ENCODE measurements around the gene RBMX.
"Not testable (repeated sequence)": the region's sequence is repeated elsewhere in the genome, so short reads cannot be mapped to it uniquely, and the experiment has no call there.

The RBMX gene

DNA sequence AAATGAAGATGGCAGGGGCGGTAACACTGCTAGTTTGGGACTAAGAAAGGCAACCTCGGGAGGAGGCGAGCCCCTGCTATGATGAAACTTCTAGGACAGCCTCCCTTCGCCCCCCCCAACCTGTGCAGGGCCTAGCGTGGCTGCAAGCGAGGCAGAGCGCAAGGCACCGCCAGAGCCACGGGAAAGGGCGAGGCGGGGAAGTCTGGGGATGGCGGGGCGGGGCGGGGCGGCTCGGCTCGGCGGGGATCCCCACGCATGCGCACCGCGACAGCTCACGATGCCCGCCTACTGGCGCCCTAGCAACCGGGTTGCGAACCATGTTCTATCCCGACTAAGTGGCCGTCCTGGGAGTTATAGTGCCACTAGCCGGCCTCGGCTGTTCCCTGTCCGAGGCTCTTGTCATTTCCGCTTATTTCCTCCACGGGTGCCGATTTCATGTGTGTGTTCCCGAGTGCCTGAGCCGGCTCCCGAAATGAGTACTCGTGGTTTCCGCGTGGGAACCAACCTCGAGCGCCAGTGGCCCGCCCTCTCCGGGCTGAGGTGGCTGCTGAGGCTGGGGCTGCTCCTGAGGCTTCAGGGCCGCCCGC, 28.7 kb upstream of the RBMX start:
- peak overlapping the region; percentile 63 to 77 (median 70) for H3K4me3 ChIP-seq
- peaks cover 4 to 16% (median 6%) of the 10 kb centered on the region in 11 experiments; a peak in 18 of 22 replicates for H3K9me3 ChIP-seq (replicated peaks in 1 of 11)
- TF ChIP-seq Cebpa-rat (IDR thresholded peaks at IDR 0.05), result no peak
- peak overlapping the region; percentile 37 to 86 (median 82); a peak in 21 of 22 replicates for H3K27ac ChIP-seq
- H3K9ac ChIP-seq, result peak overlapping the region; percentile 61 to 84 (median 79)
- no peaks in the 10 kb centered on the region for H4K20me1 ChIP-seq
- peak overlapping the region; percentile 70 to 93 (median 85) for H3K4me2 ChIP-seq
- H3K27me3 ChIP-seq, result peaks cover 7 to 42% (median 34%) of the 10 kb centered on the region in 11 experiments; a peak in 19 of 22 replicates
- H3K36me3 ChIP-seq, result no peaks in the 10 kb centered on the region
- H3K4me1 ChIP-seq, result peaks cover 0 to 14% (median 10%) of the 10 kb centered on the region in 10 experiments; a peak in 13 of 20 replicates

DNA sequence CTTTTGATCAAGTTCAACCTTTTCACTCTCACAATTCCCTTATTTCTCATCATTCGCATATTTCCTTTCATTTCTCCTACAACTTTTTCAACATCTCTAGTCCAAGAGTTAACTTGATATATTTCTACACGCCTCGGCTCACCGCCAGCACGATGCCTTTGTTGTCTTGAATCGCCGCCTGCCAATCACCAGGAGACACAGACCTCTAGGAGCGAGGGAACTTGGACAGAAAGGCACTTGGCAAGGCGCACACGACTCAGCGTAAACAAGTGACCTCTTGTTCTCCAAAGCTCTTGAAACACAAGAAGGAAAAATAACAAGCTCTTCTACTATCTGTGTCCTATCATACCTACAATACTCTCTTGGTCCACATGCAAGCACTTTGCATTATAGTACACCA, 27.1 kb upstream of the RBMX start:
- Histone ChIP-seq H3K4me1 (peaks cover 0 to 14% (median 10%) of the 10 kb centered on the region in 10 experiments; a peak in 13 of 20 replicates), H3K27me3 (peaks cover 0 to 48% (median 30%) of the 10 kb centered on the region in 11 experiments; a peak in 17 of 22 replicates), H3K9me3 (replicated peaks in 1 of 11) (peaks cover 5 to 20% (median 14%) of the 10 kb centered on the region in 11 experiments; a peak in 18 of 22 replicates), H3K4me3 (no peak overlapping the region), H3K36me3 (no peaks in the 10 kb centered on the region), H3K4me2 (no peak overlapping the region), H3K9ac (no peak overlapping the region), H3K27ac (no peak overlapping the region), H4K20me1 (no peaks in the 10 kb centered on the region)
- TF ChIP-seq Cebpa-rat (IDR thresholded peaks at IDR 0.05), result no peak

DNA sequence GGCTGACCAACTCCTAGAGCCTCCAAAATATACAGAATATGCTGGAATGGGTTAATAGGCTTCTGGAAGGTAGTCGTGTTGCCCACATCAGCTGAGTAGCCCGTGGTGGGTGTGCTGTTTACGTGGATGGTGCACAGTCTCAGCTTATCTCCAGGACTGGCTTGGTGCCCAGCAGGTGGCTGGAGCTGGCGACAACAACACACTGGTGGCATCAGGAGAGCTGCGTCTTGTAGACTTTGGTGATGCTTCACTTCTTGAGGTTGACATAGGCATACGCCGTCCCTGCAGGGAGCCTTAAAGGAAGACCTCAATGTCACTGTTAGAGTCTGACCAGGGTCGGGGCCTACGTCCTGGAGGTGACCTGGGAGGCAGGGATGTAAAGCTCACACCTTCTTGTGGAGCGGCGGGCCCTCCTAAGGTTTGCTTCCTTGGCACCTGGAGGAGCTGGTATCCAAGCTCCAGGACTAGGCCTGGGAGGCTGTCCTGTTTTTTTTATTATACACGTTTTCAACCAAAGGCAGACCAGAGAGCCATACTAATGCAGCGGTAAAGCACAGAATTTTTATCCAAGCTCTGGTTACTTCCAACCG, 26.5 kb upstream of the RBMX start:
- H3K4me1 ChIP-seq, result peaks cover 0 to 14% (median 10%) of the 10 kb centered on the region in 10 experiments; a peak in 13 of 20 replicates
- no peak overlapping the region for H3K9ac ChIP-seq
- H3K4me3 ChIP-seq, result no peak overlapping the region
- H3K36me3 ChIP-seq, result no peaks in the 10 kb centered on the region
- no peak for TF ChIP-seq Cebpa-rat (IDR thresholded peaks at IDR 0.05)
- H3K9me3 ChIP-seq (replicated peaks in 1 of 11), result peaks cover 5 to 20% (median 14%) of the 10 kb centered on the region in 11 experiments; a peak in 18 of 22 replicates
- H3K4me2 ChIP-seq, result no peak overlapping the region
- peaks cover 0 to 48% (median 26%) of the 10 kb centered on the region in 11 experiments; a peak in 17 of 22 replicates for H3K27me3 ChIP-seq
- no peak overlapping the region for H3K27ac ChIP-seq
- no peaks in the 10 kb centered on the region for H4K20me1 ChIP-seq

DNA sequence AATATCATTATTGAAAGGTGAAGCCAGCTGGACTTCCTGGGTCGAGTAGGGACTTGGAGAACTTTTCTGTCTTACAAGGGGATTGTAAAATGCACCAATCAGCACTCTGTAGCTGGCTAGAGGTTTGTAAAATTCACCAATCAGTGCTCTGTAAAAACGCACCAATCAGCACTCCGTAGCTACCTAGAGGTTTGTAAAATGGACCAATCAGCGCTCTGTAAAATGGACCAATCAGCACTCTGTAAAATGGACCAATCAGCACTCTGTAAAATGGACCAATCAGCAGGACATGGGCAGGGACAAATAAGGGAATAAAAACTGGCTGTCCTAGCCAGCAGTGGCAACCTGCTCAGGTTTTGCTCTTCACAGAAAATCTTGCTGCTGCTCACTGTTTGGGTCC, 23.5 kb upstream of the RBMX start:
- H3K4me3 ChIP-seq, H3K27ac ChIP-seq, H3K4me2 ChIP-seq, H3K36me3 ChIP-seq, H4K20me1 ChIP-seq, H3K4me1 ChIP-seq, H3K9ac ChIP-seq: not testable (repeated sequence)
- Histone ChIP-seq H3K27me3 (peaks cover 0 to 51% (median 11%) of the 10 kb centered on the region in 11 experiments; a peak in 12 of 22 replicates), H3K9me3 (replicated peaks in 1 of 11) (peaks cover 5 to 17% (median 11%) of the 10 kb centered on the region in 11 experiments; a peak in 18 of 22 replicates)

DNA sequence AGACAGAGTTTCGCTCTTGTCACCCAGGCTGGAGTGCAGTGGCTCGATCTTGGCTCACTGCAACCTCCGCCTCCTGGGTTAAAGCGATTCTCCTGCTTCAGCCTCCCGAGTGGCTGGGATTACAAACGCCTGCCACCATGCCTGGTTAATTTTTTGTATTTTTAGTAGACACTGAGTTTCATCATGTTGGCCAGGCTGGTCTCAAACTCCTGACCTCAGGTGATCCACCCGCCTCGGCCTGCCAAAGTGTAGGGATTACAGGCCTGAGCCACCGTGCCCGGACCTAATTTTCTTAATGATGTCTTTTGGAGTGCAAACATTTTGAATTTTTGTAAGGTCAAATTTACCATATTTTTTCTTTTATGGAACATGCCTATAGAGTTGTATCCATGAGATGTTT, 19.5 kb upstream of the RBMX start:
- H3K9me3 ChIP-seq (replicated peaks in 1 of 11), result peaks cover 5 to 17% (median 11%) of the 10 kb centered on the region in 11 experiments; a peak in 18 of 22 replicates
- not testable (repeated sequence) for H4K20me1 ChIP-seq, H3K4me1 ChIP-seq, H3K9ac ChIP-seq, H3K36me3 ChIP-seq, H3K4me3 ChIP-seq, H3K27ac ChIP-seq, H3K4me2 ChIP-seq
- H3K27me3 ChIP-seq, result peaks cover 12 to 66% (median 28%) of the 10 kb centered on the region in 11 experiments; a peak in 20 of 22 replicates

DNA sequence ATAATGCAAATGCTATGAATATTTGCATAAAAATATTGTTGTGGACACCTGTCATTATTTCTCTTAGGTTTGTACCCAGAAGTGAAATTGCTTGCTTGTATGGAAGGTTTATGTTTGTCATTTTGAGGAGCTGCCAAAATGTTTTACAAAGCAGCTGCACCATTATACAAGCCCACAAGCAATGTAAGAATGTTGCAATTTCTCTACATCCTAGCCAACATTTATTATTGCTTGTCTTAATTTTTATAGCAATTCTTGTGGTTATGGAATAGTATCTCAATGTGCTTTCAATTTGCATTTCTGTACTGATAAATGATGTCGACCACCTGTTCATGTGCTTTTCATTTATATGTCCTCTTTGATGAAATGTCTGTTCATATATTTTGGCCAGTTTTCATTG, 18.7 kb upstream of the RBMX start:
- peaks cover 12 to 69% (median 31%) of the 10 kb centered on the region in 11 experiments; a peak in 20 of 22 replicates for H3K27me3 ChIP-seq
- H3K9me3 ChIP-seq (replicated peaks in 1 of 11), result peaks cover under 1 to 9% (median 4%) of the 10 kb centered on the region in 11 experiments; a peak in 17 of 22 replicates
- TF ChIP-seq Cebpa-rat (IDR thresholded peaks at IDR 0.05), result no peak
- H3K36me3 ChIP-seq, result no peaks in the 10 kb centered on the region
- no peak overlapping the region for H3K4me2 ChIP-seq
- no peak overlapping the region for H3K9ac ChIP-seq
- no peak overlapping the region for H3K4me3 ChIP-seq
- no peak overlapping the region for H3K27ac ChIP-seq
- no peaks in the 10 kb centered on the region for H3K4me1 ChIP-seq
- H4K20me1 ChIP-seq, result no peaks in the 10 kb centered on the region

DNA sequence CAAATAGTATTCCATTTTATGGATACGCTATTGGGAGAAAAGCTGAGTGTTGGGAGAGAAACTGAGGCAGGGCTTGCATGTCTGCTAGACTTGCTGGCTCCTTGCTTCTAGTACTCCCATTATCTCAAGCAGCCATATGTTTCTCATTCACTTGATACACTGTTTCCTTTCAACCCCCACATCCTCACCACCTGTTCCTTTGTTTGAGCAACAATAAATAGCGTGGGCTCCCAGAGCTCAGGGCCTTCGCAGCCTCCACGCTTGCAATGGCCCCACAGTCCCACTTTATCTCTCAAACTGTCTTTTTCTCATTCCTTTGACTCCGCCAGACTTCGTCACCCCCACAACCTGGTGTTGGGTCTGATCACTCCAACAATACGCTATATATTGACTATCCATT, 18.2 kb upstream of the RBMX start:
- H3K9me3 ChIP-seq (replicated peaks in 1 of 11); H3K4me3 ChIP-seq; H3K4me2 ChIP-seq; H3K4me1 ChIP-seq; H4K20me1 ChIP-seq; H3K27ac ChIP-seq; H3K9ac ChIP-seq; H3K36me3 ChIP-seq: not testable (repeated sequence)
- peaks cover 16 to 74% (median 36%) of the 10 kb centered on the region in 11 experiments; a peak in 21 of 22 replicates for H3K27me3 ChIP-seq

DNA sequence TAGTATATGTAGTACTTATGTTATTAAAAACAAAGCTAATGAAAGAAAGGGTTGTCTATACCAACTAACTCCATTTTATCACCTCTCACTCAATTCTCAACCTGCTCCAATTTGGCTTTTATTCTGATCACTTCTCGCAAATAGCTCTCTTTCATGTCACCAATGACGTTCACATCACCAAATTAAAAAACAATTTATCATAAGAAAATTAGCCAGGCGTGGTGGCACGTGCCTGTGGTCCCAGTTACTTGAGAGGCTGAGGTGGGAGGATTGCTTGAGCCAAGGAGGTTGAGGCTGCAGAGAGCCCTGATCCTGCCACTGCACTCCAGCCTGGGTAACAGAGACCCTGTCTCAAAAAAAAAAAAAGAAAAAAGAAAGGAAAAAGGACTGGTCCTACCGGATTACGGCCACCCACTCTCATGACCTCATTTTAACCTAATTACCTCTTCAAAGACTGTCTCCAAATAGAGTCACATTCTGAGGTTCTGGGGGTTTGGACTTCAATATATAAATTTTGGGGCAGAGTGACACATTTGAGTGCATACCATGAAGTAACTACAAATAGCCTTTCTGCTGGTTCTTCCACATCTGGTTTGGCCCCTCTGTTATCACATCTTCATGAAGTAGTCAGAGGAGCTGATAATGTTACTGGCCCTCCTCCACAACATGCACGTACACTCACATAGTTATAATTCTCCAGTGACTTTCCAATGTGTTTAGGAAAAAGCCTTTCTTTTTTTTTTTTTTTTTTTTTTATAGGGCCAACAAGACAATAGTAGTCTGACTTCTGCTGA, 15.8 kb upstream of the RBMX start:
- Histone ChIP-seq H3K9ac (no peak overlapping the region), H3K4me3 (no peak overlapping the region), H4K20me1 (no peaks in the 10 kb centered on the region), H3K9me3 (replicated peaks in 1 of 11) (no peaks in the 10 kb centered on the region), H3K36me3 (no peaks in the 10 kb centered on the region), H3K27ac (no peak overlapping the region), H3K27me3 (peaks cover 21 to 71% (median 54%) of the 10 kb centered on the region in 11 experiments), H3K4me1 (no peaks in the 10 kb centered on the region), H3K4me2 (no peak overlapping the region)
- no peak for TF ChIP-seq Cebpa-rat (IDR thresholded peaks at IDR 0.05)

DNA sequence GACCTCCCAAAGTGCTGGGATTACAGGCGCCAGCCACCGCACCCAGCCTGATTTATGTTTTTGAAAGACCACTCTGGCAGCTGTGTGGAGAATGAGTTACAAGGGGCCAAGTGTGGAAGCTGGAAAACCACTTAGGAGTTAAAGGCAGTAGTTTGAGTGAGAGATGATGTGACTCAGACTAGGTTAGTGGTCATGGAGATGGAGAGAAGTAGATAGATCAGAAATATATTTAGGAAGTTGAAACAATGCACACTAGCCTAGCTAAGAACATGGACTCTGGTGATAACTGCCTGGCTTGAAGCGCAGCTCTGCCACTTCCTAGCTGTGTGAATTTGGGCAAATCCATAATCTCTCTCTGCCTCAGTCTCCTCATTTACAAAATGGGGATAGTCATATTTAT, 11.9 kb upstream of the RBMX start:
- no peak for TF ChIP-seq Cebpa-rat (IDR thresholded peaks at IDR 0.05)
- Histone ChIP-seq H3K27ac (no peak overlapping the region), H3K4me2 (no peak overlapping the region), H3K36me3 (no peaks in the 10 kb centered on the region), H3K27me3 (peaks cover 21 to 54% (median 44%) of the 10 kb centered on the region in 11 experiments), H3K4me3 (no peak overlapping the region), H4K20me1 (no peaks in the 10 kb centered on the region), H3K4me1 (peaks cover 0 to 8% (median 0%) of the 10 kb centered on the region in 10 experiments; a peak in 5 of 20 replicates), H3K9ac (no peak overlapping the region), H3K9me3 (replicated peaks in 1 of 11) (no peaks in the 10 kb centered on the region)

DNA sequence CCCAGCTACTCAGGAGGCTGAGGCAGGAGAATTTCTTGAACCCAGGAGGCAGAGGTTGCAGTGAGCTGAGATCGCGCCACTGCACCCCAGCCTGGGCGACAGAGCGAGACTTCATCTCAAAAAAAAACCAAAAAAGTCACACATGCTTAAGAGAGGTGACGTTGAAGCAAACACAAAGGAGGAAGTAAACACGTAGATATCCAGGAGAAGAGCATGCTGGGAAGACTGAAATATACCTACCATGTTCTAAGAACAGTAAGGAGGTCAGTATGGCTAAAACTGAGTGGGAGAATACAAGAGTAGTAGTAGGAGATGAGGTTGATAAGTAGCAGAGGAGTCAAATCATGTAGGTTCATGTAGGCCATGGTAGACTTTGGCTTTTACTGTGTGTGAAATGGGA, 10.1 kb upstream of the RBMX start:
- H3K9me3 ChIP-seq (replicated peaks in 1 of 11); H3K9ac ChIP-seq; H3K4me2 ChIP-seq; H3K27ac ChIP-seq; H3K4me3 ChIP-seq; H4K20me1 ChIP-seq; H3K36me3 ChIP-seq: not testable (repeated sequence)
- H3K4me1 ChIP-seq, result peaks cover 2 to 24% (median 10%) of the 10 kb centered on the region in 10 experiments; a peak in 19 of 20 replicates
- peaks cover 9 to 44% (median 32%) of the 10 kb centered on the region in 11 experiments for H3K27me3 ChIP-seq

All from BLaER1 treated with 17β-estradiol and CSF1 and Interleukin-3, amounts not matched to agents 10 nM and 100 nM (cell line).